Measurements from ENCODE around the gene HOOK2. TPM values are rescaled to one million over a fixed set of nuclear protein-coding genes. Genes with fewer than 3 reads are reported as not detected.

The HOOK2 gene
- total and polyA plus RNA-seq, 2 experiments from 2014 or later, result 56.9 to 86.4 TPM

DNA sequence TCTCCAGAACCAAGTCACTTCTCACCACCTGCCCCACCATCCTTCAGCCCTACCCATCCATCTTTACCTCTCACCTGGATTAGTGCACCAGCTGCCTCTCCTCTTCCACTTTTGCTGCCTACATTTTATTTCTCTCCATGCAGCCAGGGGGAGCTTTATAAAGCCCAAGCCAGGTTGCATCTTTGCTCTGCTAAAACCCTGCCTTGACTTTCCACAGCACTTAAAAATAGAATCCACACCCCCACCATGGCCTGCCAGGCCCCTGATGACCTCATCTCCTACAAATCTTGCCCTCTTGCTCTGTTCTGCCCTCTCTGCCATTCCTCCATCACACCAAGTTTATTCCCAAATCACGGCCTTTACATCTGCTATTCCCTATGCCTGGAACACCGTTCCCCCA is 1.8 kb downstream of the HOOK2 start:
- no peak for DNase-seq (ENCODE audit: low spot score)
- TF ChIP-seq, protein P1, sequence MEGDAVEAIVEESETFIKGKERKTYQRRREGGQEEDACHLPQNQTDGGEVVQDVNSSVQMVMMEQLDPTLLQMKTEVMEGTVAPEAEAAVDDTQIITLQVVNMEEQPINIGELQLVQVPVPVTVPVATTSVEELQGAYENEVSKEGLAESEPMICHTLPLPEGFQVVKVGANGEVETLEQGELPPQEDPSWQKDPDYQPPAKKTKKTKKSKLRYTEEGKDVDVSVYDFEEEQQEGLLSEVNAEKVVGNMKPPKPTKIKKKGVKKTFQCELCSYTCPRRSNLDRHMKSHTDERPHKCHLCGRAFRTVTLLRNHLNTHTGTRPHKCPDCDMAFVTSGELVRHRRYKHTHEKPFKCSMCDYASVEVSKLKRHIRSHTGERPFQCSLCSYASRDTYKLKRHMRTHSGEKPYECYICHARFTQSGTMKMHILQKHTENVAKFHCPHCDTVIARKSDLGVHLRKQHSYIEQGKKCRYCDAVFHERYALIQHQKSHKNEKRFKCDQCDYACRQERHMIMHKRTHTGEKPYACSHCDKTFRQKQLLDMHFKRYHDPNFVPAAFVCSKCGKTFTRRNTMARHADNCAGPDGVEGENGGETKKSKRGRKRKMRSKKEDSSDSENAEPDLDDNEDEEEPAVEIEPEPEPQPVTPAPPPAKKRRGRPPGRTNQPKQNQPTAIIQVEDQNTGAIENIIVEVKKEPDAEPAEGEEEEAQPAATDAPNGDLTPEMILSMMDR (conservative IDR thresholded peaks at IDR 0.05; ENCODE audit: low read depth in 2 of 2), result peak; percentile 29 to 46; a peak in 3 of 4 replicates
- no peak for TF ChIP-seq JUNB (IDR thresholded peaks at IDR 0.05; ENCODE audit: unreplicated experiment)
- H2AFZ ChIP-seq, result no peak overlapping the region
- no peak for ATAC-seq
- H3K4me2 ChIP-seq, result no peak overlapping the region
- no peaks in the 10 kb centered on the region for H3K9me2 ChIP-seq (ENCODE audit: insufficient read depth)
- Mint-ChIP-seq H3K4me3 (peak overlapping the region; percentile 42), H3K4me1 (peaks cover 27% of the 10 kb centered on the region), H3K27ac (no peak overlapping the region; the same call in 1 of the 2 replicates), H3K36me3 (ENCODE audit: low read depth) (peaks cover 29% of the 10 kb centered on the region), H3K27me3 (ENCODE audit: insufficient read depth, low read depth, poor library complexity) (peaks cover 12% of the 10 kb centered on the region), H3K9me3 (no peaks in the 10 kb centered on the region; the same call in 2 of the 3 replicates)
- H4K20me1 ChIP-seq (replicated peaks; ENCODE audit: insufficient read depth), result no peaks in the 10 kb centered on the region; the same call in 1 of the 2 replicates
- H3K27me3 ChIP-seq (ENCODE audit: insufficient read depth), result no peaks in the 10 kb centered on the region
- H3K79me2 ChIP-seq (replicated peaks; ENCODE audit: insufficient read depth), result peaks cover 6% of the 10 kb centered on the region; the same call in 1 of the 2 replicates
- H3K4me1 ChIP-seq (ENCODE audit: insufficient read depth), result peaks cover 12% of the 10 kb centered on the region; the same call in 1 of the 2 replicates
- H3K27ac ChIP-seq (ENCODE audit: low read depth), result no peak overlapping the region
- no peak overlapping the region for H3K4me3 ChIP-seq
- peaks cover 35% of the 10 kb centered on the region for H3F3A ChIP-seq (replicated peaks; ENCODE audit: low read depth)
- H3K36me3 ChIP-seq (ENCODE audit: insufficient read depth), result 0 out of 2 replicates have a peak, but pooled peaks cover 7% of the 10 kb centered on the region

- Histone ChIP-seq H3K27ac (ENCODE audit: low read depth) (no peak overlapping the region), H2AFZ (no peak overlapping the region), H3K4me1 (ENCODE audit: insufficient read depth) (peaks cover 12% of the 10 kb centered on the region; the same call in 1 of the 2 replicates), H3K4me2 (no peak overlapping the region), H4K20me1 (replicated peaks; ENCODE audit: insufficient read depth) (no peaks in the 10 kb centered on the region; the same call in 1 of the 2 replicates), H3F3A (replicated peaks; ENCODE audit: low read depth) (peaks cover 28% of the 10 kb centered on the region), H3K9me2 (ENCODE audit: insufficient read depth) (no peaks in the 10 kb centered on the region), H3K27me3 (ENCODE audit: insufficient read depth) (no peaks in the 10 kb centered on the region), H3K4me3 (no peak overlapping the region), H3K79me2 (replicated peaks; ENCODE audit: insufficient read depth) (peaks cover 6% of the 10 kb centered on the region; the same call in 1 of the 2 replicates), H3K36me3 (ENCODE audit: insufficient read depth) (0 out of 2 replicates have a peak, but pooled peaks cover 7% of the 10 kb centered on the region)
- H3K27me3 Mint-ChIP-seq (ENCODE audit: insufficient read depth, low read depth, poor library complexity), result peaks cover 16% of the 10 kb centered on the region
- ATAC-seq (no peak), DNase-seq (ENCODE audit: low spot score) (no peak)
- peaks cover 39% of the 10 kb centered on the region for H3K36me3 Mint-ChIP-seq (ENCODE audit: low read depth)
- H3K4me1 Mint-ChIP-seq, result peaks cover 23% of the 10 kb centered on the region
- no peak overlapping the region for H3K4me3 Mint-ChIP-seq
- no peaks in the 10 kb centered on the region; the same call in 2 of the 3 replicates for H3K9me3 Mint-ChIP-seq
- H3K27ac Mint-ChIP-seq, result no peak overlapping the region
- TF ChIP-seq CREB1 (CRISPR knock-in tag; IDR thresholded peaks at IDR 0.05; ENCODE audit: low read depth) (no peak), EZH2phosphoT487 (IDR thresholded peaks at IDR 0.05; ENCODE audit: unreplicated experiment) (no peak), ETS1 (IDR thresholded peaks at IDR 0.05) (no peak), ZNF331 (CRISPR knock-in tag; IDR thresholded peaks at IDR 0.05; ENCODE audit: low read depth) (no peak), POLR2AphosphoS5 (IDR thresholded peaks at IDR 0.05; ENCODE audit: low read depth) (no peak), EZH2 (IDR thresholded peaks at IDR 0.05; ENCODE audit: low read depth, unreplicated experiment) (no peak), NANOG (IDR thresholded peaks at IDR 0.05; ENCODE audit: borderline replicate concordance) (no peak)
- TF ChIP-seq, protein P2, sequence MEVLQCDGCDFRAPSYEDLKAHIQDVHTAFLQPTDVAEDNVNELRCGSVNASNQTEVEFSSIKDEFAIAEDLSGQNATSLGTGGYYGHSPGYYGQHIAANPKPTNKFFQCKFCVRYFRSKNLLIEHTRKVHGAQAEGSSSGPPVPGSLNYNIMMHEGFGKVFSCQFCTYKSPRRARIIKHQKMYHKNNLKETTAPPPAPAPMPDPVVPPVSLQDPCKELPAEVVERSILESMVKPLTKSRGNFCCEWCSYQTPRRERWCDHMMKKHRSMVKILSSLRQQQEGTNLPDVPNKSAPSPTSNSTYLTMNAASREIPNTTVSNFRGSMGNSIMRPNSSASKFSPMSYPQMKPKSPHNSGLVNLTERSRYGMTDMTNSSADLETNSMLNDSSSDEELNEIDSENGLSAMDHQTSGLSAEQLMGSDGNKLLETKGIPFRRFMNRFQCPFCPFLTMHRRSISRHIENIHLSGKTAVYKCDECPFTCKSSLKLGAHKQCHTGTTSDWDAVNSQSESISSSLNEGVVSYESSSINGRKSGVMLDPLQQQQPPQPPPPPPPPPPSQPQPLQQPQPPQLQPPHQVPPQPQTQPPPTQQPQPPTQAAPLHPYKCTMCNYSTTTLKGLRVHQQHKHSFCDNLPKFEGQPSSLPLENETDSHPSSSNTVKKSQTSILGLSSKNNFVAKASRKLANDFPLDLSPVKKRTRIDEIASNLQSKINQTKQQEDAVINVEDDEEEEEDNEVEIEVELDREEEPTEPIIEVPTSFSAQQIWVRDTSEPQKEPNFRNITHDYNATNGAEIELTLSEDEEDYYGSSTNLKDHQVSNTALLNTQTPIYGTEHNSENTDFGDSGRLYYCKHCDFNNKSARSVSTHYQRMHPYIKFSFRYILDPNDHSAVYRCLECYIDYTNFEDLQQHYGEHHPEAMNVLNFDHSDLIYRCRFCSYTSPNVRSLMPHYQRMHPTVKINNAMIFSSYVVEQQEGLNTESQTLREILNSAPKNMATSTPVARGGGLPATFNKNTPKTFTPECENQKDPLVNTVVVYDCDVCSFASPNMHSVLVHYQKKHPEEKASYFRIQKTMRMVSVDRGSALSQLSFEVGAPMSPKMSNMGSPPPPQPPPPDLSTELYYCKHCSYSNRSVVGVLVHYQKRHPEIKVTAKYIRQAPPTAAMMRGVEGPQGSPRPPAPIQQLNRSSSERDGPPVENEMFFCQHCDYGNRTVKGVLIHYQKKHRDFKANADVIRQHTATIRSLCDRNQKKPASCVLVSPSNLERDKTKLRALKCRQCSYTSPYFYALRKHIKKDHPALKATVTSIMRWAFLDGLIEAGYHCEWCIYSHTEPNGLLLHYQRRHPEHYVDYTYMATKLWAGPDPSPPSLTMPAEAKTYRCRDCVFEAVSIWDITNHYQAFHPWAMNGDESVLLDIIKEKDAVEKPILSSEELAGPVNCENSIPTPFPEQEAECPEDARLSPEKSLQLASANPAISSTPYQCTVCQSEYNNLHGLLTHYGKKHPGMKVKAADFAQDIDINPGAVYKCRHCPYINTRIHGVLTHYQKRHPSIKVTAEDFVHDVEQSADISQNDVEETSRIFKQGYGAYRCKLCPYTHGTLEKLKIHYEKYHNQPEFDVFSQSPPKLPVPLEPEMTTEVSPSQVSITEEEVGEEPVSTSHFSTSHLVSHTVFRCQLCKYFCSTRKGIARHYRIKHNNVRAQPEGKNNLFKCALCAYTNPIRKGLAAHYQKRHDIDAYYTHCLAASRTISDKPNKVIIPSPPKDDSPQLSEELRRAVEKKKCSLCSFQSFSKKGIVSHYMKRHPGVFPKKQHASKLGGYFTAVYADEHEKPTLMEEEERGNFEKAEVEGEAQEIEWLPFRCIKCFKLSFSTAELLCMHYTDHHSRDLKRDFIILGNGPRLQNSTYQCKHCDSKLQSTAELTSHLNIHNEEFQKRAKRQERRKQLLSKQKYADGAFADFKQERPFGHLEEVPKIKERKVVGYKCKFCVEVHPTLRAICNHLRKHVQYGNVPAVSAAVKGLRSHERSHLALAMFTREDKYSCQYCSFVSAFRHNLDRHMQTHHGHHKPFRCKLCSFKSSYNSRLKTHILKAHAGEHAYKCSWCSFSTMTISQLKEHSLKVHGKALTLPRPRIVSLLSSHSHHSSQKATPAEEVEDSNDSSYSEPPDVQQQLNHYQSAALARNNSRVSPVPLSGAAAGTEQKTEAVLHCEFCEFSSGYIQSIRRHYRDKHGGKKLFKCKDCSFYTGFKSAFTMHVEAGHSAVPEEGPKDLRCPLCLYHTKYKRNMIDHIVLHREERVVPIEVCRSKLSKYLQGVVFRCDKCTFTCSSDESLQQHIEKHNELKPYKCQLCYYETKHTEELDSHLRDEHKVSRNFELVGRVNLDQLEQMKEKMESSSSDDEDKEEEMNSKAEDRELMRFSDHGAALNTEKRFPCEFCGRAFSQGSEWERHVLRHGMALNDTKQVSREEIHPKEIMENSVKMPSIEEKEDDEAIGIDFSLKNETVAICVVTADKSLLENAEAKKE (CRISPR knock-in tag; IDR thresholded peaks at IDR 0.05), result no peak
- TF ChIP-seq, protein P1 (conservative IDR thresholded peaks at IDR 0.05; ENCODE audit: low read depth in 2 of 2), result no peak
These were observed 3.0 kb downstream of the HOOK2 start for GRCh38 chr19:12772323-12772722.
